IMR-90 (cell line): ENCODE results near the gene DRD3.

ENCODE experiments used
- BHLHE40 ChIP-seq: fragments of 150-350 bp; IDR thresholded peaks from 2 replicates; pipeline ENCODE4 v1.6.1; 2016; ENCODE audit warnings: mild to moderate bottlenecking, low read depth, low read length
- CEBPB ChIP-seq: IDR thresholded peaks from 2 replicates; pipeline ENCODE4 v1.6.1; 2012; ENCODE audit warnings: low read depth, low read length, improper control_type of control experiment
- CTCF ChIP-seq: conservative IDR thresholded peaks from 2 replicates; pipeline ENCODE4 v1.5.1; 2012; ENCODE audit warnings: mild to moderate bottlenecking, low read depth, low read length, improper control_type of control experiment
- ELK1 ChIP-seq: fragments of 150-350 bp; IDR thresholded peaks from 2 replicates; pipeline ENCODE4 v1.6.1; 2016; ENCODE audit warnings: low read depth, mild to moderate bottlenecking, low read length, moderate library complexity, borderline replicate concordance
- MAFK ChIP-seq: IDR thresholded peaks from 2 replicates; pipeline ENCODE4 v1.6.1; 2012; ENCODE audit warnings: low read depth, low read length, improper control_type of control experiment
- MAZ ChIP-seq: IDR thresholded peaks from 2 replicates; pipeline ENCODE4 v1.6.1; 2012; ENCODE audit warnings: low read depth, mild to moderate bottlenecking, low read length, improper control_type of control experiment, moderate library complexity, borderline replicate concordance
- MXI1 ChIP-seq: IDR thresholded peaks from 2 replicates; pipeline ENCODE4 v1.6.1; 2012; ENCODE audit warnings: low read depth, mild to moderate bottlenecking, low read length, moderate library complexity, borderline replicate concordance
- POLR2A ChIP-seq: IDR thresholded peaks from 2 replicates; pipeline ENCODE4 v1.6.1; 2012; ENCODE audit warnings: mild to moderate bottlenecking, low read depth, low read length
- RAD21 ChIP-seq: IDR thresholded peaks from 2 replicates; pipeline ENCODE4 v1.6.1; 2012; ENCODE audit warnings: low read length, improper control_type of control experiment
- RCOR1 ChIP-seq: IDR thresholded peaks from 2 replicates; pipeline ENCODE4 v1.6.1; 2012; ENCODE audit warnings: mild to moderate bottlenecking, low read length, improper control_type of control experiment; ENCODE audit not compliant: insufficient replicate concordance
- RFX5 ChIP-seq: IDR thresholded peaks from 2 replicates; pipeline ENCODE4 v1.8.0; 2012; ENCODE audit warnings: low read depth, mild to moderate bottlenecking, low read length, moderate library complexity
- SMC3 ChIP-seq: fragments of 150-350 bp; IDR thresholded peaks from 2 replicates; pipeline ENCODE4 v1.6.1; 2016; ENCODE audit warnings: low read depth, mild to moderate bottlenecking, antibody characterized with exemption, low read length, moderate library complexity

- TF ChIP-seq CTCF (no peak), POLR2A (no peak), RCOR1 (no peak), BHLHE40 (no peak), RFX5 (no peak), MXI1 (no peak), MAFK (no peak), ELK1 (no peak), MAZ (no peak), CEBPB (no peak), SMC3 (no peak), RAD21 (no peak)
Measured at GRCh38 chr3:114221165-114221880, 42.5 kb upstream of the DRD3 start.
